ENCODE data around the gene RGS19. TPM values are rescaled to one million over a fixed set of nuclear protein-coding genes. Genes with fewer than 3 reads are reported as not detected.

The RGS19 gene
- total RNA-seq, 2 donors from 2014 or later, result 38.1 to 40.0 TPM

DNA sequence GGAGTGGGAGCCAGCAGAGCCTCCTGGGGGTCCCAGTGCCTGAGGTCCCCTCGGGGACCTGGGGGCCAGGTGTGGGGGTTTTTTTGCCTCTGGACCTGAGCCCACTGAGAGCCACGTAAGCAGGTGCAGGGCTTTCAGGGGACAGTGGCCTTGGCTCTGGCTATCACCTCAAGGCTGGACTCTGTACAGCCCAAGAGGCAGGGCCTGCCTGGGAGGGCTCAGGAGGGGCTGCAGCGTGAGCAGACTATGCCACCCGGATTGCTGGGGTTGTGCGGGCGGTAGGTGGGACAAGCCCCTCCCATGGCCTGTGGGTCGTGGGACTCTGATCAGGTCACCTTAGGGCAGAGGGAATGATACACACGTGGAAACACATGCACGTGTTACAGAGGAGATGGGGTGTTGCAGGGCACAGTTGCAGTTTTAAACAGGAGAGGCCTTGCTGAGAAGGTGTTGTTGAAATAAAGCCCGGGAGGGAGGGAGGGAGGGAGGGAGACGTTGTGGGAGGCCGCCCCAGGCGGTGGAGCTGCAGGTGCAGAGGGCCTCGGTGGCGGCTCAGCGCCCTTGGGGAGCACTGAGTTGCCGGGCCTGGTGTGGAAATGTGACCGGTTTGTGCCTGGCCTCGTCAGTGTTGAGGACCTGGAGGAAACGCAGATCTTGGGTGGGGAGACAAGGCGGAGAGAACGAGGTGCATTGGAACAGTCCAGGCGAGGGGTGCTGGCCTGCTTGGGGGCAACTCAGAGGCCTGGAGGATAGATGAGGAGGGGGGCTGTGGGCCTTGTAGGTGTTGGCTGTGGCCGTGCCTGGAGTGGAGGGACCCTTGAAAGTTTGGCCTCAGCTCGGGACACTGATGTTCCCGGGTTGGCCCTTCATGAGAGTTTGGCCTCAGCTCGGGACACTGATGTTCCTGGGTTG lies 14.0 kb downstream of the RGS19 start:
- no peaks in the 10 kb centered on the region for H3K36me3 Mint-ChIP-seq (ENCODE audit: insufficient read depth in 2 of 2)
- no peak for DNase-seq
- H3K4me1 Mint-ChIP-seq (ENCODE audit: low read depth), result peaks cover 51% of the 10 kb centered on the region
- peak overlapping the region; percentile 22 for H3K27ac Mint-ChIP-seq
- no peaks in the 10 kb centered on the region for H3K9me3 Mint-ChIP-seq
- ATAC-seq (replicated peaks in 1 of 2), result no peak
- peak overlapping the region; percentile 65 to 71 for H3K4me3 Mint-ChIP-seq
- no peaks in the 10 kb centered on the region for H3K27me3 Mint-ChIP-seq (ENCODE audit: low read depth)

GRCh38 chr20:64064145-64064698 lies 15.1 kb downstream of the RGS19 start:
- H3K36me3 Mint-ChIP-seq (ENCODE audit: insufficient read depth in 2 of 2), result no peaks in the 10 kb centered on the region
- H3K4me3 Mint-ChIP-seq, result peak overlapping the region; percentile 84 to 95

GRCh38 chr20:64063389-64064144 lies 15.8 kb downstream of the RGS19 start:
- peak; percentile 54 to 55 for DNase-seq
- Mint-ChIP-seq H3K27me3 (ENCODE audit: low read depth) (no peaks in the 10 kb centered on the region), H3K27ac (peak overlapping the region; percentile 3), H3K4me3 (peak overlapping the region; percentile 84 to 95), H3K36me3 (ENCODE audit: insufficient read depth in 2 of 2) (no peaks in the 10 kb centered on the region), H3K9me3 (no peaks in the 10 kb centered on the region), H3K4me1 (ENCODE audit: low read depth) (peaks cover 58% of the 10 kb centered on the region)
- no peak for ATAC-seq (replicated peaks in 1 of 2)

More at GRCh38 chr20:64064145-64064698, 15.1 kb downstream of the RGS19 start:
- H3K27ac Mint-ChIP-seq, result no peak overlapping the region
- H3K4me1 Mint-ChIP-seq (ENCODE audit: low read depth), result peaks cover 55% of the 10 kb centered on the region
- DNase-seq (no peak), ATAC-seq (replicated peaks in 1 of 2) (no peak)
- H3K27me3 Mint-ChIP-seq (ENCODE audit: low read depth), result no peaks in the 10 kb centered on the region
- H3K9me3 Mint-ChIP-seq, result no peaks in the 10 kb centered on the region

DNA sequence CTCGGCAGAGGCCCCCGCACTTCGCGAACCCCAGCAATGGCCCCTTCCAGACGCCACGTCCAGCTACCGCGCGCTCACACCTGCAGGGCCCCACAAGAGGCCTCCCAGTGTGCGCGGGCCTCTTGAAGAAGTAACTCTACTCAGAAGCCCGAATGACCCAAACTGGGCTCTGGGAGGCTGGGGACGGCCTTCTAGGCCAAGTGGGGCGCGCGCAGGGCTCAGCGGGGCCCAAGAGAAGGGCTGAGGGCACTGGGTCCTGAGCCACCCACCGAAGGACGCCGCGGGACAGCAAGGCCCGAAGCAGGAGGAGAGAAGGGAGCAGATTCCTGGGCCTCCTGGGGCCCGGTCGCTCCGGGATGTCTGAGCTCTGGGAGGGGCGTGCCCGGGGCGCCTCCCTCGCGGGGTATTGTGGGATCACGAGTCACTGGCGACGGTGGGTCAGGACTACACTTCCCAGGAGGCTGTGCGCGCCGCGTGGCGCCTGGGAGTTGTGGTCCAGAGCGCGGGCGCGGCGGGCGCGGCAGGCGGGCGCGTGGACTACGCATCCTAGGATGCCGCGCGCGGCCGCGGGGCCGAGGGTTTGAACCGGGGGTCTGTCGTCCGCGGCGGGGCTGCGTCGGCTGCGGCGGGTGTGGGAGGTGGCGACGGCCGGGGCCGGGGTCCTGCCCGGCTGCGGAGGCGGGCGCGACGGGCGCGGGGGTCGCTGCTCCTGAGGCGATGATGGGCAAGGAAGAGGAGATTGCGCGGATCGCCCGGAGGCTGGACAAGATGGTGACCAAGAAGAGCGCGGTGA lies 16.5 kb downstream of the RGS19 start, which contains the start of gene TCEA2:
TCEA2 (plus strand) TSS at position 603 of the 793 bp plus-strand sequence; CDS start at position 718, 115 bp downstream.
- Mint-ChIP-seq H3K36me3 (ENCODE audit: insufficient read depth in 2 of 2) (no peaks in the 10 kb centered on the region), H3K27ac (peak within 1 kb of the TSS; percentile 3), H3K4me1 (ENCODE audit: low read depth) (peaks cover 65% of the 10 kb centered on the region), H3K4me3 (peak within 1 kb of the TSS; percentile 84 to 95), H3K9me3 (no peaks in the 10 kb centered on the region), H3K27me3 (ENCODE audit: low read depth) (no peaks in the 10 kb centered on the region)
- DNase-seq, result peak; percentile 95 to 97
- peak; percentile 86 to 87 for ATAC-seq (replicated peaks in 1 of 2)

DNA sequence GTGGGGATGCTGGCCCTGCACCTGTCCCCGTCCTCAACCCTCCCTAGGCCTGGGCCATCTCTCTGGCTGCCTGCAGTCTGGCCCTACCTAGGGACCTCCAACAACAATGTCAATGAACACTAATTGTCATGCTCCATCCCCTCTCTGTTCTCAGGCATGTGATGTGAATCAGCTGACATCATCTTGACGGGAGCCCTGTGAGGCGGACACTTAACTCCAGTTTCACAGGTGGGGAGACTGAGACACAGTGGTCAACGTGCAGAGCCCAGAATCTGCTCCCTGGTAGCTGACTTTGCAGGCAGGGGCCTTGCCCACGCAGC lies 17.1 kb downstream of the RGS19 start:
- H3K4me1 Mint-ChIP-seq (ENCODE audit: low read depth), result peaks cover 66% of the 10 kb centered on the region
- no peak overlapping the region for H3K27ac Mint-ChIP-seq
- H3K9me3 Mint-ChIP-seq, result no peaks in the 10 kb centered on the region

GRCh38 chr20:64058536-64058935 lies 20.8 kb downstream of the RGS19 start:
- H3K9me3 Mint-ChIP-seq, result no peaks in the 10 kb centered on the region
- peaks cover 3% of the 10 kb centered on the region for H3K27me3 Mint-ChIP-seq (ENCODE audit: low read depth)
- ATAC-seq (replicated peaks in 1 of 2), result no peak
- H3K27ac Mint-ChIP-seq, result no peak overlapping the region
- peak overlapping the region; percentile 61 to 63 for H3K4me3 Mint-ChIP-seq
- H3K36me3 Mint-ChIP-seq (ENCODE audit: insufficient read depth in 2 of 2), result no peaks in the 10 kb centered on the region
- peaks cover 32% of the 10 kb centered on the region for H3K4me1 Mint-ChIP-seq (ENCODE audit: low read depth)
- DNase-seq, result no peak

More for the DNA sequence above, 17.1 kb downstream of the RGS19 start:
- Mint-ChIP-seq H3K36me3 (ENCODE audit: insufficient read depth in 2 of 2) (no peaks in the 10 kb centered on the region), H3K27me3 (ENCODE audit: low read depth) (no peaks in the 10 kb centered on the region), H3K4me3 (peak overlapping the region; percentile 84 to 95)
- DNase-seq (no peak), ATAC-seq (replicated peaks in 1 of 2) (no peak)

DNA sequence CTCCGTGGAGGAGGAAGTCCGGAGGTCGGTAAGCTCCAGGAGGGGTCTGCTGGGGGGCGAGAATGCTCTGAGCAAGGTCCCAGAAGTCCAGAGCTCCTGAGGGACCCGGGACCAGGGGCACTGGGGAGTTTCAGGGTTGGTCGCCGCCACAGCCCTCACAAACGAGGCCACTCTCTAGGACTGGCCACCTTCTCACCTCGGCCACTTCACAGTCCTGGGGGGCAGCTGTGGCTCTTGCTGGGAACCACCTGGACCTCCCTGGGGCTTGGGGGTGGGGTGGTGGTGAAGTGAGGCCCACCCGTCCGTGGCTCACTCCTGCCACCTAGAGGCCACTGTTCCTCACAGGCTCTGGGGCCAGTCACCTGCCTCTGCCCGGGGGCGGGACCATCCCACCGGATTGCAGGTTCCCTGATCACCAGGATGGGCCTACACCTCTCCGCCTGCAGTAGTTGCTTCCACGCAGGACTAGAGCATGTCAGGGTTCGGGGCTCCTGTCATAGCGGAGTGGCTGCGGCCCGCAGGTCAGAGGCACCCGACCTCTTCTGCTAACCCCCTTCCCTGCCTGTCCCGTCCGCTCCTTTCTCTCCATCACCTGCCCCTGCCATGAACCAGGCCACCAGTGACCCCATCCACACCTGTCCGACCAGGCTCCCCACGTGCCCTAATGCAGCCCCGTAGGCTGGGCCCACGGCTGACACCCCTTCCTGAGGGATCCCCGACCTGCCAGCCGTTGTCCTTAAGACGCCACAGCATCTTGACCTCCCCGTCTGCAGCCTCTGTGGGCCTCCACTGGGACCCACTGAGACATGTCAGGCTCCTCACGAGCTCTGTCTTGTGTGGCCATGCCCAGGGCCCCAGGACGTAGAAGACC lies 21.5 kb downstream of the RGS19 start:
- ATAC-seq (replicated peaks in 1 of 2) (peak; percentile 78 to 83), DNase-seq (peak; percentile 87 to 89)

GRCh38 chr20:64056889-64057627 lies 22.3 kb downstream of the RGS19 start:
- Mint-ChIP-seq H3K4me1 (ENCODE audit: low read depth) (peaks cover 26% of the 10 kb centered on the region), H3K27me3 (ENCODE audit: low read depth) (peaks cover 9% of the 10 kb centered on the region), H3K36me3 (ENCODE audit: insufficient read depth in 2 of 2) (no peaks in the 10 kb centered on the region), H3K9me3 (no peaks in the 10 kb centered on the region), H3K4me3 (peak overlapping the region; percentile 65 to 68), H3K27ac (no peak overlapping the region)
- DNase-seq (no peak), ATAC-seq (replicated peaks in 1 of 2) (peak; percentile 35 to 51)

More for the DNA sequence above, 21.5 kb downstream of the RGS19 start:
- peaks cover 9% of the 10 kb centered on the region for H3K27me3 Mint-ChIP-seq (ENCODE audit: low read depth)
- H3K27ac Mint-ChIP-seq, result no peak overlapping the region
- H3K4me3 Mint-ChIP-seq, result peak overlapping the region; percentile 65 to 68
- no peaks in the 10 kb centered on the region for H3K36me3 Mint-ChIP-seq (ENCODE audit: insufficient read depth in 2 of 2)
- H3K9me3 Mint-ChIP-seq, result no peaks in the 10 kb centered on the region
- peaks cover 31% of the 10 kb centered on the region for H3K4me1 Mint-ChIP-seq (ENCODE audit: low read depth)

GRCh38 chr20:64056639-64056888 lies 22.8 kb downstream of the RGS19 start:
- Mint-ChIP-seq H3K9me3 (no peaks in the 10 kb centered on the region), H3K27ac (no peak overlapping the region), H3K27me3 (ENCODE audit: low read depth) (peaks cover 9% of the 10 kb centered on the region), H3K4me3 (no peak overlapping the region), H3K4me1 (ENCODE audit: low read depth) (peaks cover 23% of the 10 kb centered on the region), H3K36me3 (ENCODE audit: insufficient read depth in 2 of 2) (no peaks in the 10 kb centered on the region)
- DNase-seq (no peak), ATAC-seq (replicated peaks in 1 of 2) (no peak)

DNA sequence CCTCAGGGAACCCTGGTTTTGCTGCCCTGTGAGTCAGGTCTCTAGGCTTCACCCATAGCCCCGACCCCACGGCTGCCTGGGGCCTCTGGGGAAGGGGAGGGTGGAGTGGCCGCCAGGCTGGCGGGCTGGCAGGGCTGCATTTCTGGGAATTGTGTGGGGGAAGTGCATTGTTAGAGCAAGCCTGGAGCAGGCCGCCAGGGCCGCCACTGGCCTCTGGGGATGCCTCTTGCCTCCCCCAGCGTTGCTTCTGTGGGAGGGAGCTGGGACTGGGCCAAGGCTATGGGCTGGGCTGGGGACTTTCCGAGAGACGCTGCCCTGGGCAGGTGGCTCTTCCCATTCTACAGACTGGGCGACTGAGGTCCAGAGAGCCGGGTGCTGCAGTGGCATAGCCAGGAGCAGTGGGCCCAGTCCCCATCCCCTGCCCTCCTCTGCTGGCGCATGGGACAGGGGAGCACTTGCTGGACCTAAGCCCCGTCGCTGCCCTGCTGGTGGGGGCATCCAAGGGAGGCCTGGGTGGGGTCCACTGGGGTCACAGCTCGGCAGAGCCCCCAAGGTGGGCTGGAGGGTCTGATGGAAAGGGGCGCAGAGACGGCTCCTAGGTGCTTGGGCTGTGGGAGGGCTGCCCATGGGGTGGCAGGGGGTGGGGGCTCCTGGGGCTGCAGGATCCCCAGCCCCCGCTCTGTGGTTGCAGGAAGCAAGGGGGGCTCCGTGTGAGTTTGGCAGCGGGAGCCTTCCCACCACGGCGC lies 23.3 kb downstream of the RGS19 start:
- no peaks in the 10 kb centered on the region for H3K36me3 Mint-ChIP-seq (ENCODE audit: insufficient read depth in 2 of 2)
- peaks cover 14% of the 10 kb centered on the region for H3K27me3 Mint-ChIP-seq (ENCODE audit: low read depth)
- no peaks in the 10 kb centered on the region for H3K9me3 Mint-ChIP-seq
- H3K27ac Mint-ChIP-seq, result no peak overlapping the region
- H3K4me3 Mint-ChIP-seq, result no peak overlapping the region
- H3K4me1 Mint-ChIP-seq (ENCODE audit: low read depth), result peaks cover 23% of the 10 kb centered on the region
- DNase-seq, result no peak
- ATAC-seq (replicated peaks in 1 of 2), result no peak

DNA sequence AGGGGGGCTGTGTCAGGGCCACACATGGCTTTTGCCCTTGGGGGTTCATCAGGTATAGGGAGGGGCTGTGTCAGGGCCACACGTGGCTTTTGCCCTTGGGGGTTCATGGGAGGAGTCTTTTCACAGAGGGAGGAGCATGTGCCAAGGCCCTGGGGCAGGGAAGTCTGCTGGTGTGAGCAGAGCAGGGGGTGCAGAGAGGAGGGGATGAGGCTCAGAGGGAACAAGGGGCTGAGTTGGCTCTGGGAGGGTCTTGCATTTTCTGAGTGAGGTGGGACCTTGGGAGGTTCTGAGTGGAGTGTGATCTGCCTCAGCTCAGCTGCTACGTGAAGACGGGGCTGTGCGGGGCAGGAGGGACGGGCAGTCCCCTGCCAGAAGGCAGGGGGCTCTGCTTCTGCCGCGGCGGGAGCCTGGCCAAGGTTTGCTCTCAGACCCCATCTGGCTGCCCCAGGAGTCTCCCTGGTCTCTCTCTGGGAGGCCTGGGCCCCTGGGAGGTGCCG lies 23.9 kb downstream of the RGS19 start:
- Mint-ChIP-seq H3K9me3 (no peaks in the 10 kb centered on the region), H3K36me3 (ENCODE audit: insufficient read depth in 2 of 2) (no peaks in the 10 kb centered on the region), H3K27ac (no peak overlapping the region), H3K4me3 (no peak overlapping the region), H3K4me1 (ENCODE audit: low read depth) (peaks cover 23% of the 10 kb centered on the region), H3K27me3 (ENCODE audit: low read depth) (peaks cover 20% of the 10 kb centered on the region)
- DNase-seq (no peak), ATAC-seq (replicated peaks in 1 of 2) (no peak)
